ENCODE measurements around the gene SYNGR4. TPM values are rescaled to one million over a fixed set of nuclear protein-coding genes. Genes with fewer than 3 reads are reported as not detected.
"Not testable (repeated sequence)": the region's sequence is repeated elsewhere in the genome, so short reads cannot be mapped to it uniquely, and the experiment has no call there.

SYNGR4 gene
- total and polyA plus RNA-seq, 4 donors = 0.35 to 0.76 TPM; not detected in 2

DNA sequence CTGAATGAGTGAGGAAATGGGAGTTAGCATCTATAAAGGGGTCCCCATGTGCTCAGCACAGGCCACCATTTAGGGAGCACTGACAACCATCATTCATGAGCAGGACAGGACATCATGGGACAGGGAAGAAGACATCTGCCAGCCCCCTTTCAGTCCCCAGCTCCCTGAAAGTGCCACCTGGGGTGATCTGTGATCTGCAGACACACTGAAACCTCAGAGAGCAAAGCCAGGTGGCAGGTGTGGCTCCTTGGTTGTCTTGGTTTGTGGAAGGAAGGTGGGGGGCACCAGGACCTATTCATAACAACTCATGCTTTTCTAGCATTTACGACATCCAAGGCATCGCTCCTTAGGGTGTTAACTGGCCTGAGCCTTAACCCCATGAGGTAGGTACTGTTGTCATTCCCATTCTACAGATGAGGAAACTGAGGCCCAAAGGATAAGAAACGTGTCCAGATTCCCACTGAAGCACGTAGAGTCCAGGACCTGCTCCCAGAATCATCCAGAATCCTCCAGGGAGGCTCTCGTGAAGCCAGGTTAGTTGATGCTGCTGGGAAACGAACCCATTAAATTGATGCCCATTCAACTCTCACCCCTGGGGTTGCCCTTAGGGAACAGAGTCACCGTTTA lies 21.4 kb downstream of the SYNGR4 start:
- peaks cover 94% of the 10 kb centered on the region for H3K36me3 ChIP-seq (ENCODE audit: control insufficient read depth, insufficient read depth, low read length)
- H3K27ac ChIP-seq (ENCODE audit: low read depth, low read length) = no peak overlapping the region
- no peaks in the 10 kb centered on the region for H3K27me3 ChIP-seq (ENCODE audit: control insufficient read depth, insufficient read depth, low read length)
- no peak for DNase-seq (ENCODE audit: low read depth in 4 of 6, low spot score in 6 of 6)
- WGBS (ENCODE audit: insufficient coverage) = 91% methylated on average over 5 of the region's 7 CpGs
- peaks cover 13% of the 10 kb centered on the region for H3K4me1 ChIP-seq (ENCODE audit: control insufficient read depth, insufficient read depth, low read length)
- no peak overlapping the region for H3K4me3 ChIP-seq (ENCODE audit: low read depth, low read length)
- no peaks in the 10 kb centered on the region for H3K9me3 ChIP-seq (ENCODE audit: control insufficient read depth, insufficient read depth, low read length)

DNA sequence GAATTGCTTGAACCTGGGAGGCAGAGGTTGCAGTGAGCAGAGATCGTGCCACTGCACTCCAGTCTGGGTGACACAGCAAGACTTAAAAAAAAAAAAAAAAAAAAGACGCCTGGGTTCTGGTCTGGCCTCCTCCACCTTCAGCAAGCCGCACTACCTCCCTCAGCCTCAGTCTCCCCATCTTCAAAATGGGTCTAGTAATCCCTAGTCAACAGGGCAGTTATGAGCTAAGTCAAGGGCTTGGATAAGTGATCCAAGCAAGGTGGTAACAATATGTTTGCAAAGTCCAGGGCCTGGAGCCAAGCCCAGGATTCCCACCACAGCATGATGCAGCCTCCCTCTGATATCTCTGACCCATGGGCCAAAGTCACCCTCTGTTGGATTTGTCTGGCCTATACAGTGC lies 22.8 kb downstream of the SYNGR4 start:
- no peaks in the 10 kb centered on the region for H3K9me3 ChIP-seq (ENCODE audit: control insufficient read depth, insufficient read depth, low read length)
- no peak overlapping the region for H3K27ac ChIP-seq (ENCODE audit: low read depth, low read length)
- H3K27me3 ChIP-seq (ENCODE audit: control insufficient read depth, insufficient read depth, low read length) = no peaks in the 10 kb centered on the region
- H3K36me3 ChIP-seq (ENCODE audit: control insufficient read depth, insufficient read depth, low read length) = peaks cover 85% of the 10 kb centered on the region
- DNase-seq (ENCODE audit: low read depth in 4 of 6, low spot score in 6 of 6) = no peak
- H3K4me3 ChIP-seq (ENCODE audit: low read depth, low read length) = no peak overlapping the region
- WGBS (ENCODE audit: insufficient coverage) = 100% methylated on average over 1 of the region's 3 CpGs
- H3K4me1 ChIP-seq (ENCODE audit: control insufficient read depth, insufficient read depth, low read length) = peaks cover 22% of the 10 kb centered on the region

DNA sequence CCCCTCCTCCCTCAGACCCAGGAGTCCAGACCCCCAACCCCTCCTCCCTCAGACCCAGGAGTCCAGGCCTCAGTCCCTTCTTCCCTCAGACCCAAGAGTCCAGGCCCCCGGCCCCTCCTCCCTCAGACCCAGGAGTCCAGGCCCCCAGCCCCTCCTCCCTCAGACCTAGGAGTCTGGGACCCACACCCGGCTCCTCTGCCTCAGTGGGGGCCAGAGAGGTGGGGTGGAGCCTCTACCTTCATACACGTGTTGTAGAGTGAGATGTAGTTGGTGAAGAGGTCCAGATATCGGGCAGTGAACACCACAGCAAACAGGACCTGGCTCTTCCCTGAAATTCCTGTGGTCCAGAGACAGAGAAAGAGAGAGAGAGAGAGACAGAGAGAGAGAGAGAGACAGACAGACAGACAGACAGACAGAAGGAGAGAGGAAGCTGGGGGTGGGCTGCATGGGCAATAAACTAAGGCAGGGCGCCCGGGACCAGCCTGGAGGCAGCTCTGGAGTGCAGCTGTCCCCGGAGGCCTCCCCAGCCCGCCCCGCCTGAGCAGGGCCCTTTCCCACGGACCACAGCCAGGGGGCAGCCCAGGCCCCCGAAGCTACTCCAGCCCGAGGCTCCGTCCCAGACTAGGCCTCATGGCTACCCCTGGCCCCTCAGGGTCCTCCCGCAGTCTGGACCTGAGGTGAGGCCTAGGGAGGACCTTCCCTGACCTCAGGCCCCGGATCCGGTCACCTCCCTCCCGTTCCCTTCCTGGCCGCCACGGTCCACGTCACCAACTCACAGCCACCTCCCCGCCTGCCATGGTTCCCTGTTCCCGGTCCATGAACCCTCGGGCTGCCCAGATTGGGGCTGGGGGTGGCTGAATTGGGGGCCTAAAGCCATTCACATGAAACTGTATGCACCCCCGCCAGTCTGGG lies 26.3 kb downstream of the SYNGR4 start:
- WGBS (ENCODE audit: insufficient coverage) = 2% methylated on average over 15 of the region's 24 CpGs
- peak in 2 of 6 donors; percentile 71 to 74 for DNase-seq (ENCODE audit: low read depth in 4 of 6, low spot score in 6 of 6)
- peak overlapping the region; percentile 85 for H3K27ac ChIP-seq (ENCODE audit: low read depth, low read length)

DNA sequence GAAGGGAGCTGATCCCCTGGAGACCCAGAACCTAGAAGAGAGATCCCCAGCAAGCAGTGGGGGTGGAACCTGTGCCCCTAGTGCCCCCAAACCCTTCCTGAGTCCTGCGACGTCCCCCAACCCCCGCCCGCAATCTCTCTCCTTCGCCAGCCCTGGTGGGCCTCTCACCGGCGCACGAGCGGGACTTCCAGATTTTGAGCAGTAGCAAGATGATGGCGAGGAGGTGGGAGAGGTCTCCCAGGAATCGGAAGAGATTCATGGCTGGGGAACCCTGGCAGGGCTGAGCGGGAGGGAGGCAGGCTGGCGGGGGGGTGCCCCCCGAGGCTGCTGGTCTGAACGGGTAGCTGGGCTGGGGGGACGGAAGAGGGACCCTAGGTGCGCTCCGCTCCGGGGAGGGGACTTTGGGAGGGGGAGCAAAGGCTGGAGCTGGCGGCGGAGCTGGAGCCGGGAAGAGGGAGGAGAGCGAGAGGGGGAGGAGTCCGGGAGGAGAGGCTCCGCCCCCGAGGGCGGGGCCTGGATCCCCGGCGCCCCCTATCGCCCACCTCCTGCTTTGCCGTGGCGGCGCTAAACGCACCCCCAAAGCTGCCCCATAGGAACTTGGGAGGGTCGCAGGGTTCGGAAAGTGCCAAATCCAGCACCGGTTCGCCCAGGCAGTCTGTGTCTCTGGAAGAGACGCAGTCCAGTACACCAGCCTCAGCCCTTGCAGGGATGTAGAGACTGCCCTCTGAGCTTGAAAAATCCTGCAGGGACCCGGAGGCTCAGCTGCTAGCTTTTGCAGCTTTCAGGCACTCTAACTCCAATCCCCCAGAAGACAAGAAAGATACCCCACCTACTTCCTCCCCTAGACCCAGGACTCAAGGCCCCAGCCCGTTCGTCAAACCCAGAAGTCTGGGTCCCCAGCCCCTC lies 27.2 kb downstream of the SYNGR4 start, which contains the start of gene KDELR1:
KDELR1 (minus strand) TSS at position 452 of the 906 bp plus-strand sequence; CDS start at position 259, 193 bp downstream.
- DNase-seq (ENCODE audit: low read depth in 4 of 6, low spot score in 6 of 6) = peak in 5 of 6 donors; percentile 58 to 94 (median 77)
- peaks cover 63% of the 10 kb centered on the region for H3K4me1 ChIP-seq (ENCODE audit: control insufficient read depth, insufficient read depth, low read length)
- H3K27me3 ChIP-seq (ENCODE audit: control insufficient read depth, insufficient read depth, low read length) = peaks cover 25% of the 10 kb centered on the region
- no peaks in the 10 kb centered on the region for H3K9me3 ChIP-seq (ENCODE audit: control insufficient read depth, insufficient read depth, low read length)
- 4% methylated on average over 42 of the region's 42 CpGs for WGBS (ENCODE audit: insufficient coverage)
- peaks cover 41% of the 10 kb centered on the region for H3K36me3 ChIP-seq (ENCODE audit: control insufficient read depth, insufficient read depth, low read length)
- H3K27ac ChIP-seq (ENCODE audit: low read depth, low read length) = peak within 1 kb of the TSS; percentile 85
- H3K4me3 ChIP-seq (ENCODE audit: low read depth, low read length) = peak within 1 kb of the TSS; percentile 99

More for the DNA sequence above, 26.3 kb downstream of the SYNGR4 start:
- H3K27me3 ChIP-seq (ENCODE audit: control insufficient read depth, insufficient read depth, low read length) = peaks cover 17% of the 10 kb centered on the region
- H3K4me3 ChIP-seq (ENCODE audit: low read depth, low read length) = peak overlapping the region; percentile 99
- peaks cover 50% of the 10 kb centered on the region for H3K36me3 ChIP-seq (ENCODE audit: control insufficient read depth, insufficient read depth, low read length)
- peaks cover 54% of the 10 kb centered on the region for H3K4me1 ChIP-seq (ENCODE audit: control insufficient read depth, insufficient read depth, low read length)
- no peaks in the 10 kb centered on the region for H3K9me3 ChIP-seq (ENCODE audit: control insufficient read depth, insufficient read depth, low read length)

DNA sequence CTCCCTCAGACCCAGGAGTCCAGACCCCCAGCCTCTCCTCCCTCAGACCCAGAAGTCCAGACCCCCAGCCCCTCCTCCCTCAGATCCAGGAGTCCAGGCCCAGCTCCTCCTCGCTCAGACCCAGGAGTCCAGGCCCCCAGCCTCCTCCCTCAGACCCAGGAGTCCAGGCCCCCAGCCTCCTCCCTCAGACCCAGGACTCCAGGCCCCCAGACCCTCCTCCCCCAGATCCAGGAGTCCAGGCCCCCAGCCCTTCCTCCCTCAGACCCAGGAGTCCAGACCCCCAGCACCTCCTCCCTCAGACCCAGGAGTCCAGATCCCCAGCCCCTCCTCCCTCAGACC lies 27.8 kb downstream of the SYNGR4 start:
- not testable (repeated sequence) for H3K4me3 ChIP-seq (ENCODE audit: low read depth, low read length); H3K9me3 ChIP-seq (ENCODE audit: control insufficient read depth, insufficient read depth, low read length); DNase-seq (ENCODE audit: low read depth in 4 of 6, low spot score in 6 of 6); H3K27ac ChIP-seq (ENCODE audit: low read depth, low read length)
- Histone ChIP-seq H3K4me1 (ENCODE audit: control insufficient read depth, insufficient read depth, low read length) (peaks cover 69% of the 10 kb centered on the region), H3K36me3 (ENCODE audit: control insufficient read depth, insufficient read depth, low read length) (peaks cover 35% of the 10 kb centered on the region), H3K27me3 (ENCODE audit: control insufficient read depth, insufficient read depth, low read length) (peaks cover 31% of the 10 kb centered on the region)
- WGBS (ENCODE audit: insufficient coverage) = 20% methylated on average over 1 of the region's 1 CpG

DNA sequence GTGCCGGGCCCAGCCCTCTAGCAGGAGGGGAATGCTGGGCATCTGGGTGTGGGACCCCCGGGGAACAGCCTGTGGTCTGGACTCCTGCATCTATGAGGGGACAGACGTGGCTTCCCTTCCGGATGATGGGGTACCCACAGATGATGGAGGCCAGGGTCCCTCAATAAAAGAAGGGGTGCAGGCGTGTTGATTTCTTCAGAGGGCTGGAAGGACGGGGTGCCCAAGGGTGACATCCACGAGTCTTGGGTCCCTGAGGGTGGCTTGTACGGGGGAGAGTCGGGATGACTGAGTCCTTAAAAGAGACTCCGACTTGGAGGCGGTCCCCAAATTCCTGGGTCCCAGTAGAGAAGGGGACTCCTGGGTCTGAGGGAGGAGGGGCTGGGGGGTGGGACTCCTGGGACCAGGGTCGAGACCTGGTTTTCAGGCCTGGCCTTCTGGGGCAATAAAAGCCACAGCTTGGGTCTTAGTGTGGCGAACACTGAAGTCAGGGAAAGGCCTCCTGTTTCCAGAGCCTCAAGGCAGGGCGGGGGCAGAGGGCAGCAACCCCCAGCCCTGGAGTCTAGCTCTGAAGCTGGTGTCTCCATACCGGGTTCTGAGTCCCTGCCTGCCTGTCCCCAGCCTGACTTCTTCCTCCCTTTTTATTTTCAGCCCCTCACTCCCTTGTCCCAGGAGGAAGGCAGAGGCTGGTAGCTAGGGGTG lies 28.8 kb downstream of the SYNGR4 start:
- WGBS (ENCODE audit: insufficient coverage) = 58% methylated on average over 14 of the region's 15 CpGs
- H3K4me3 ChIP-seq (ENCODE audit: low read depth, low read length) = peak overlapping the region; percentile 60

DNA sequence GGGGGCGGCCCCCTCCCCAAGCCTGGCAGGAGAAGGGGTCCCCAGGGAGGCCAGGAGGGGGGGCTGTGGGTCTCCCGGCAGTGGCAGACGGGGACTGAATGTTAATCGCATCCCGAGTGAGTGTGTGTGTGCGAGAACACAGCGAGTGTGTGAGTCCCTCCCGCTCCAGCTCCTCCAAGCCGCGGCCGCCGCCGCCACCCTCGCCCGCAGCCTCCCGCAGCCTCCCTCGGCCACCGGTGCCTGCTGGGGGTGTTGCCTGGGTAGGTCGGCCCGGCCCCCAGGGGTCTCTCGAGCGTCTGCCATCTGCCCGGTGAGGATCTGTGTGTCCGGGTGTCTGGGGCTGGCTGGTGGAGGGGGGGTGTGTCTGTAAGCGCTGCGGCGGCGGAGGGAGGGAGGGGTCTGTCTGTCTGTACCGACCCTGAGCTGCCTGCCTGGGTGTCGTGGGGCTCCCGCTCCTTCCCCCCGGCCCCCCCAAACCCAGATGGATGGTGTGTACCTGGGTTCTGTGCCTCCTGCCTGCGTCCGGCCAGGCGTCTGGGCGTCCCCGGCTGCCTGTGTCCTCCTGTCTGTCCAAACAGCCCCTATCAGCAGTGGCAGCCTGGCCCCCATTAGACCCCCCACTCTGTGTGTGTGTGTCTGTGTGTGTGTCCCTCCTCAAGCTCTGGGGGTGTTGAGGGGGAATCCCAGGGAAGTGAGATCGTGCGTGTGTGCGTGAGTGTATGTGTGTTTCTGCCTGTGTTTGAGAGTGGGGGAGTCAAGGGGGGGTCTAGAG lies 29.6 kb downstream of the SYNGR4 start, which contains the start of gene GRIN2D:
GRIN2D (plus strand) TSS at position 110 of the 772 bp plus-strand sequence. CDS start 4,725 bp downstream, outside the sequence.
- H3K4me1 ChIP-seq (ENCODE audit: control insufficient read depth, insufficient read depth, low read length) = peaks cover 82% of the 10 kb centered on the region
- peak within 1 kb of the TSS; percentile 60 for H3K4me3 ChIP-seq (ENCODE audit: low read depth, low read length)
- peaks cover 19% of the 10 kb centered on the region for H3K36me3 ChIP-seq (ENCODE audit: control insufficient read depth, insufficient read depth, low read length)
- H3K27ac ChIP-seq (ENCODE audit: low read depth, low read length) = peak within 1 kb of the TSS; percentile 57
- H3K27me3 ChIP-seq (ENCODE audit: control insufficient read depth, insufficient read depth, low read length) = peaks cover 41% of the 10 kb centered on the region
- 0% methylated on average over 19 of the region's 40 CpGs for WGBS (ENCODE audit: insufficient coverage)
- no peaks in the 10 kb centered on the region for H3K9me3 ChIP-seq (ENCODE audit: control insufficient read depth, insufficient read depth, low read length)
- DNase-seq (ENCODE audit: low read depth in 4 of 6, low spot score in 6 of 6) = peak in 4 of 6 donors; percentile 35 to 94 (median 68)

More for the DNA sequence above, 28.8 kb downstream of the SYNGR4 start:
- Histone ChIP-seq H3K4me1 (ENCODE audit: control insufficient read depth, insufficient read depth, low read length) (peaks cover 80% of the 10 kb centered on the region), H3K9me3 (ENCODE audit: control insufficient read depth, insufficient read depth, low read length) (no peaks in the 10 kb centered on the region), H3K27me3 (ENCODE audit: control insufficient read depth, insufficient read depth, low read length) (peaks cover 39% of the 10 kb centered on the region), H3K27ac (ENCODE audit: low read depth, low read length) (peak overlapping the region; percentile 52), H3K36me3 (ENCODE audit: control insufficient read depth, insufficient read depth, low read length) (peaks cover 27% of the 10 kb centered on the region)
- no peak for DNase-seq (ENCODE audit: low read depth in 4 of 6, low spot score in 6 of 6)

DNA sequence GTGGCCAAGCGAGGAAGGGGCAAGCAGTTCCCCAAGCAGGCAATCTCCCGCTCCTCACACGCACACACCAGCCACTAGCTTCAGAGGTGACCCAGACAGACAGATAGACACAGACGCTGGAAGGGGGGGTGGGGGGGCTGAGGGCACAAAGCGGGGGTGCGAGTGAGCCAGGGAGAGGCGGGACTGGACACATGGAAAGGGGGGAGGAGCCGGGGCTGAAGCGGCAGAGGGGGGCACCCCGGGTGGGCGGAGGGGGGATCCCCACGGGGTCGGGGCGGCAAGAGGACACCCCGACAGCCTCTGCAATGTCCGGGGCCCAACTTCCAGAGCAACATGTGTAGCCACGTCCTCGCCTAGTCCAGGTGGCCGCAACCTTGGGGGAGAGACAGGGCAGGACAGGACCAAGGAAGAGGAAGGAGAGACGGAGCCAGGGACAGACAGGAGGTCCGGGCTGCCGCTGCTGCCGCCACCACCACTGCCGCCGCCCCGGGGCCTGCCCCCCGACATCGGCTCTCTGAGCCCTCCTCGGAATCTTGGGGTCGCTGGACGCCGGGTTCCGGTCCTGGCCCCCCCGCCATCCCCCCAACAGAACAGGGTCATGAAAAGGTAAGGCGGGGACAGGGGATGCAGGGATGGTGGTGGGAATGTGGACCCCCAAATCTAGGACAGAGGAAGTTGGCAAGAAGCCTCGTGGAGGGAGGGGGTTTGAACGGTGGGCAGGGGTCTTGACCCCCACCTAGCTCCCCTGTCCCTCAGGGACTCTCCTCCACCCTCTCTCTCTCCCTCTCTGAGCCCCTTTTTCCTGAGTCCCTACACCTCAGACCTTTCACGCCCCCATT lies 30.4 kb downstream of the SYNGR4 start:
- Histone ChIP-seq H3K4me3 (ENCODE audit: low read depth, low read length) (peak overlapping the region; percentile 60), H3K27me3 (ENCODE audit: control insufficient read depth, insufficient read depth, low read length) (peaks cover 41% of the 10 kb centered on the region), H3K9me3 (ENCODE audit: control insufficient read depth, insufficient read depth, low read length) (no peaks in the 10 kb centered on the region), H3K4me1 (ENCODE audit: control insufficient read depth, insufficient read depth, low read length) (peaks cover 79% of the 10 kb centered on the region), H3K27ac (ENCODE audit: low read depth, low read length) (no peak overlapping the region), H3K36me3 (ENCODE audit: control insufficient read depth, insufficient read depth, low read length) (peaks cover 16% of the 10 kb centered on the region)
- DNase-seq (ENCODE audit: low read depth in 4 of 6, low spot score in 6 of 6) = no peak
- WGBS (ENCODE audit: insufficient coverage) = 3% methylated on average over 17 of the region's 38 CpGs

Measured in spinal cord (tissue), 10 donors.